ENCODE measurements around the gene CCNT1. TPM values are rescaled to one million over a fixed set of nuclear protein-coding genes. Genes with fewer than 3 reads are reported as not detected.

Gene CCNT1
- total and polyA plus RNA-seq, 2 of the 13 experiments (the other 11 are each of a cell fraction or from before 2014, with no cell fraction given): 18.0 to 28.2 TPM

GRCh38 chr12:48668996-48669395 lies 47.5 kb downstream of the CCNT1 start:
- Histone ChIP-seq H3K36me3 (replicated peaks in 1 of 2; ENCODE audit: control insufficient read depth in 1 of 2, insufficient read depth in 2 of 2, low read length in 2 of 2) (peaks cover 25 to 71% of the 10 kb centered on the region in 2 experiments), H3K27me3 (ENCODE audit: control insufficient read depth in 1 of 2, insufficient read depth in 2 of 2, low read length in 2 of 2) (no peaks in the 10 kb centered on the region; a peak in 1 of 5 replicates), H3K79me2 (ENCODE audit: insufficient read depth, low read length) (no peaks in the 10 kb centered on the region), H3K4me1 (ENCODE audit: insufficient read depth, low read length) (no peaks in the 10 kb centered on the region), H3K27ac (ENCODE audit: extremely low read length, insufficient read depth, low read length) (no peak overlapping the region), H2AFZ (ENCODE audit: low read length) (no peak overlapping the region), H4K20me1 (ENCODE audit: insufficient read depth, low read length) (0 out of 2 replicates have a peak, but pooled peaks cover 2% of the 10 kb centered on the region), H3K4me2 (ENCODE audit: low read depth, low read length) (no peak overlapping the region), H3K9ac (ENCODE audit: insufficient read depth, low read depth, low read length) (no peak overlapping the region), H3K4me3 (replicated peaks in 1 of 3; ENCODE audit: insufficient read depth in 1 of 3, low read depth in 2 of 3, low read length in 3 of 3) (no peak overlapping the region), H3K9me3 (ENCODE audit: low read length) (no peaks in the 10 kb centered on the region)
- intact Hi-C loops (cut with micrococcal nuclease; ENCODE audit: unreplicated experiment) (no loop called here), in situ Hi-C loops (cut with HindIII; ENCODE audit: extremely low pct_ligation_motif_present, low pct_unique_long_range_greater_than_20kb) (no loop called here)
- BruUV-seq (replicated peaks): no TSS peak
- DNase-seq (ENCODE audit: low spot score) (no peak), FAIRE-seq (no peak), ATAC-seq (no peak)
- 98% methylated on average over 14 of the region's 14 CpGs for WGBS (ENCODE audit: low lambda C conversion rate)
- TF ChIP-seq NFE2L2 (IDR thresholded peaks at IDR 0.05; ENCODE audit: low read length): no peak
- TF ChIP-seq ZFP36 (IDR thresholded peaks at IDR 0.05; ENCODE audit: borderline replicate concordance, low read depth, low read length, partially characterized antibody): no peak
- TF ChIP-seq EED (CRISPR knock-in tag; IDR thresholded peaks at IDR 0.05): no peak
- TF ChIP-seq ZNF652 (CRISPR knock-in tag; IDR thresholded peaks at IDR 0.05; ENCODE audit: borderline replicate concordance, low read depth): no peak
- no peak for TF ChIP-seq ZNF224 (CRISPR knock-in tag; IDR thresholded peaks at IDR 0.05)
- TF ChIP-seq ZNF160 (CRISPR knock-in tag; IDR thresholded peaks at IDR 0.05): no peak
- no peak for TF ChIP-seq ZNF597 (CRISPR knock-in tag; IDR thresholded peaks at IDR 0.05)
- no peak for TF ChIP-seq MAFF (IDR thresholded peaks at IDR 0.05; ENCODE audit: low read depth, low read length)
- TF ChIP-seq, protein P1, sequence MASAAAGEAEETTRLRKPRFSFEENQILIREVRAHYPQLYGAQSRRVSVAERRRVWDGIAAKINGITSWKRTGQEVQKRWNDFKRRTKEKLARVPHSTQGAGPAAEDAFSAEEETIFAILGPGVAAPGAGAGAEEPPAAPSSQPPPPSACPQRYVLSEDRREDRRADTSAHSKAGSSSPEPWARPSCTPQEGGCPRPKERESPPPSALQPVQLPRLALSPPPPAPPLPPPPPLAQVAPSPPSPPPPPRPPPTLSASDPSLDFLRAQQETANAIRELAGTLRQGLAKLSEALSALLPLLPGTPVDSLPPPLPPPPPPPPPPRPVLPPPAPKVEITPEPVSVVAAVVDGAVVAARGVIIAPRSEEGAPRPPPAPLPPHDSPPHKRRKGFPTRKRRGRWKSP (CRISPR knock-in tag; IDR thresholded peaks at IDR 0.05): no peak
- TF ChIP-seq ZFP36L1 (CRISPR knock-in tag; IDR thresholded peaks at IDR 0.05): no peak
- TF ChIP-seq ZNF431 (CRISPR knock-in tag; IDR thresholded peaks at IDR 0.05; ENCODE audit: borderline replicate concordance, low read depth): no peak
- no peak for TF ChIP-seq SKI (IDR thresholded peaks at IDR 0.05; ENCODE audit: partially characterized antibody)
- TF ChIP-seq ZBTB3 (CRISPR knock-in tag; IDR thresholded peaks at IDR 0.05; ENCODE audit: borderline replicate concordance, low read depth): no peak
- TF ChIP-seq KLF6 (CRISPR knock-in tag; IDR thresholded peaks at IDR 0.05): no peak
- TF ChIP-seq SRSF4 (IDR thresholded peaks at IDR 0.05; ENCODE audit: low read depth, low read length, poor library complexity, severe bottlenecking): no peak
- TF ChIP-seq, protein P2, sequence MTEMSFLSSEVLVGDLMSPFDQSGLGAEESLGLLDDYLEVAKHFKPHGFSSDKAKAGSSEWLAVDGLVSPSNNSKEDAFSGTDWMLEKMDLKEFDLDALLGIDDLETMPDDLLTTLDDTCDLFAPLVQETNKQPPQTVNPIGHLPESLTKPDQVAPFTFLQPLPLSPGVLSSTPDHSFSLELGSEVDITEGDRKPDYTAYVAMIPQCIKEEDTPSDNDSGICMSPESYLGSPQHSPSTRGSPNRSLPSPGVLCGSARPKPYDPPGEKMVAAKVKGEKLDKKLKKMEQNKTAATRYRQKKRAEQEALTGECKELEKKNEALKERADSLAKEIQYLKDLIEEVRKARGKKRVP (CRISPR knock-in tag; IDR thresholded peaks at IDR 0.05): no peak
- ChIA-PET CTCF (ENCODE audit: low intra/inter-chr PET ratio, low total read pairs) (no interaction called here), POLR2A (no interaction called here)
